ENCODE results near the gene ZNF750.

The ZNF750 gene

DNA sequence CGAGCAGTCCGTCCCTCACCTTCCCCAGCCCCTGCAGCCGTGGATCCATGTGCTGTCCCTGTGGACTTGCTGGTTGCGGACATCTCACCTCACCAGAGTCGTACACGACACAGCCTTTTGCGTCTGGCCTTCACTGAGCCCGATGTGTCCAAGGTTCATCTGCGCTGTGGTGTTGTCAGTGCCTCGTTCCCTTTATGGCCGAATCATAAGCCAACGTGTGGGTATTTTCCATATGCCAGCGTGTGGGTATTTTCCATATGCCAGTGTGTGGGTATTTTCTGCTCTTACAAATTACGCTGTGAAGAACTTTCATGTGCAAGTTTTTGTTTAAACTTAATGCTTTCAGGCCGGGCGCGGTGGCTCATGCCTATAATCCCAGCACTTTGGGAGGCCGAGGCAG, 56.3 kb downstream of the ZNF750 start:
- DNase-seq (ENCODE audit: low read depth), result no peak
- no peak overlapping the region for H3K4me3 ChIP-seq (ENCODE audit: control insufficient read depth, low read depth, low read length)

DNA sequence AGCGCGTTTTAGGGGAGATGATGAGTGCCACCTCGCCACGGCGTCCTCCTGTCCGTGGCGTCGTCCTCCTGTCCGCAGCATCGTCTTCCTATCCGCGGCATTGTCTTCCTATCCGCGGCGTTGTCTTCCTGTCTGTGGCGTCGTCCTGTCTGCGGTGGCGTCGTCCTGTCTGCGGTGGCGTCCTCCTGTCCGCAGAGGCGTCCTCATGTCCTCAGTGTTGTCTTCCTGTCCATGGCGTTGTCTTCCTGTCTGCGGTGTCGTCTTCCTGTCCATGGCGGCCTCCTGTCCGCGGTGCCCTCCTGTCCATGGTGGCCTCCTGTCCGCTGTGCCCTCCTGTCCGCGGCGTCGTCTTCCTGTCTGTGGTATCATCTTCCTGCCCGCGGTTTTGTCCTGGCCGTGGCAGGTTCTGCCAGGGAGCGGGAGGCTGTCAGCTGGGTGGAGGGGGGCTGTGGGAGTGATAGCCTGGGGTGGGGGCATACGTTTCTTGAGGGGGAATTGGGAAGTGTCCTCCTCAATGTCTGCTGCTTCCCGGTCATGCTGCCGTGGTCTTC, 57.1 kb downstream of the ZNF750 start:
- DNase-seq (ENCODE audit: low read depth), result no peak
- TF ChIP-seq, protein P1, sequence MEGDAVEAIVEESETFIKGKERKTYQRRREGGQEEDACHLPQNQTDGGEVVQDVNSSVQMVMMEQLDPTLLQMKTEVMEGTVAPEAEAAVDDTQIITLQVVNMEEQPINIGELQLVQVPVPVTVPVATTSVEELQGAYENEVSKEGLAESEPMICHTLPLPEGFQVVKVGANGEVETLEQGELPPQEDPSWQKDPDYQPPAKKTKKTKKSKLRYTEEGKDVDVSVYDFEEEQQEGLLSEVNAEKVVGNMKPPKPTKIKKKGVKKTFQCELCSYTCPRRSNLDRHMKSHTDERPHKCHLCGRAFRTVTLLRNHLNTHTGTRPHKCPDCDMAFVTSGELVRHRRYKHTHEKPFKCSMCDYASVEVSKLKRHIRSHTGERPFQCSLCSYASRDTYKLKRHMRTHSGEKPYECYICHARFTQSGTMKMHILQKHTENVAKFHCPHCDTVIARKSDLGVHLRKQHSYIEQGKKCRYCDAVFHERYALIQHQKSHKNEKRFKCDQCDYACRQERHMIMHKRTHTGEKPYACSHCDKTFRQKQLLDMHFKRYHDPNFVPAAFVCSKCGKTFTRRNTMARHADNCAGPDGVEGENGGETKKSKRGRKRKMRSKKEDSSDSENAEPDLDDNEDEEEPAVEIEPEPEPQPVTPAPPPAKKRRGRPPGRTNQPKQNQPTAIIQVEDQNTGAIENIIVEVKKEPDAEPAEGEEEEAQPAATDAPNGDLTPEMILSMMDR (IDR thresholded peaks at IDR 0.05; ENCODE audit: control insufficient read depth, insufficient read depth, low read depth, low read length, missing control alignments), result no peak

More for the DNA sequence above, 56.3 kb downstream of the ZNF750 start:
- TF ChIP-seq, protein P1 (IDR thresholded peaks at IDR 0.05; ENCODE audit: control insufficient read depth, insufficient read depth, low read depth, low read length, missing control alignments), result no peak

DNA sequence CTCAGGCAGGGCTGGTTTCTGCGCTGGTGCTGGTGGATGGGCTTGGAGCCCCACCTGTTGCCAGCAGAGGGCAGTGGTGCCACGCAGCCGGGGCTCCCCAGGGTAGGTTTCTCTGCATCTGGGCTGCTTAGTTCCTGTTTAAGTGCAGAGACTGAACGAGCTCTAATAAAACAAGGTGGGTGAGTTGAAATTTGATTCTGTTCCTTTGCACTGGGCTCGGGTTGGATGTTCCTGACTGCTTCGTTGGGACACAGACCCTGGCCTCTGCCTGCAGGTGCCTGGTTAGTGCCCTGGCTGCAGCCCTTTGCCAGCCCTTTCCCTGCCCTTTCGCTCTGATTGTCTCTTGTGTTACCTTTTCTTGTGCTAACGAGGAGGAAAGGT, 57.9 kb downstream of the ZNF750 start:
- TF ChIP-seq, protein P1 (IDR thresholded peaks at IDR 0.05; ENCODE audit: control insufficient read depth, insufficient read depth, low read depth, low read length, missing control alignments), result peak; percentile 99
- peak; percentile 29 for DNase-seq (ENCODE audit: low read depth)
- H3K4me3 ChIP-seq (ENCODE audit: control insufficient read depth, low read depth, low read length), result no peak overlapping the region

More for the DNA sequence above, 57.1 kb downstream of the ZNF750 start:
- no peak overlapping the region for H3K4me3 ChIP-seq (ENCODE audit: control insufficient read depth, low read depth, low read length)

DNA sequence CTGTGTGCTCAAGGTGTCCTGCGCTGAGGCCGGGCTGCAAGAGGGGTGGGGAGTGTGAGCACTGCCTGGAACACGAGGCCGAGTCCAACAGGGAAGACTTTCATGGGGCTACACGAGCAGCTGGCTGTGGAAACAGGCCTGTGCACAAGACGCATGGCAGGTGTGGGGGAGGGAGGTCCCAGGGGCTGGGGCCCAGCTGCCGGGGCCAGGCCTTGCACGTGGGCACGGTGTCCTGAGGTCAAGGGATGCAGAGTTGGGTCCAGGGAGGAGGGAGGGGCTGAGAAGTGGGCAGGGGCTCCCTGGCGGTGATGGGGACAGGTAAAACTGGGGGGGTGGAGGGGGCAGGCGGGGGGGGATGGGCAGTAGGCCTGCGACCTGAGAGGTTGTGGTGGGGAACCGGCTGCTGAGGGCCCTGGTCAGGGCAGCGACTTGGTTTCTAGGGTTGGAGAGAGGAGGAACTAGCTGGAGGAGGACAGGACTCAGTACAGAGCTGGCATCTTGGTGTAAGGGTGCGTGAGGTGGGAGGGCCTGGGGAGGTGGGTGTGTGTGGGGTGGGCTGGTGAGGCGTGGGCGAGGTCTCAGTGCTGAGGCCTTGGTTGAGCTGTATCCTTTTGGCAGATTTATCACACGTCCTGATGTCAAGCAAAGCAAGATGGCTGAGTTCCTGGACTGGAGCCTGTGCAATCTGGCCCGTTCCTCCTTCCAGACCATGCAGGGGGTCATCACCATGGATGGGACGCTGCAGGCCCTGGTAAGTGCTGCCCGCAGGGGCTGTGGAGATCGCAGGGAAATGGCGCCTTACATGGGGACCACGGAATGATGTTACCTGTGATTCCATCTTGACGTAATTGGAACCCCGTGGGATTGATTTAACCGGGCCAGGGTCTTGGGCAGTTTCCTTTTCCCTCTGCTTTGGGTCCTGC, 58.6 kb downstream of the ZNF750 start:
- DNase-seq (ENCODE audit: low read depth), result no peak
- TF ChIP-seq, protein P1 (IDR thresholded peaks at IDR 0.05; ENCODE audit: control insufficient read depth, insufficient read depth, low read depth, low read length, missing control alignments), result no peak
- H3K4me3 ChIP-seq (ENCODE audit: control insufficient read depth, low read depth, low read length), result no peak overlapping the region

DNA sequence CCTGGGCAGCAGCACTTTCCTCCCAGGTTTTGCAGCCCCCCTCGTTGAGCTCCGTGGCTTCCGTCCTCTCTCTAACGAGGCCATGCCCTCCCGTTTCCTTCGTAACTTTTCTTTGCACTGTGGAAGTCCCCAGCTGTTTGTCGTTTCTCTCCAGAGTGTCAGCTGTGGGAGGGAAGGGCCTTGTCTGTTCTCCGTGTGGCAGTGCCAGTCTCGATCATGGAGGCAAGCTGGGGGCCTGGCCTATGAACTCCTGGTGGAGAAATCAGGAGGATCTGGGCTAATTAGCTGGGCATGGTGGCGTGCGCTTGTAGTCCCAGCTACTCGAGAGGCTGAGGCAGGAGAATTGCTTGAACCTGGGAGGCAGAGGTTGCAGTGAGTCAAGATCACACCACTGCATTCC, 59.6 kb downstream of the ZNF750 start:
- no peak overlapping the region for H3K4me3 ChIP-seq (ENCODE audit: control insufficient read depth, low read depth, low read length)
- no peak for DNase-seq (ENCODE audit: low read depth)
- TF ChIP-seq, protein P1 (IDR thresholded peaks at IDR 0.05; ENCODE audit: control insufficient read depth, insufficient read depth, low read depth, low read length, missing control alignments), result no peak

DNA sequence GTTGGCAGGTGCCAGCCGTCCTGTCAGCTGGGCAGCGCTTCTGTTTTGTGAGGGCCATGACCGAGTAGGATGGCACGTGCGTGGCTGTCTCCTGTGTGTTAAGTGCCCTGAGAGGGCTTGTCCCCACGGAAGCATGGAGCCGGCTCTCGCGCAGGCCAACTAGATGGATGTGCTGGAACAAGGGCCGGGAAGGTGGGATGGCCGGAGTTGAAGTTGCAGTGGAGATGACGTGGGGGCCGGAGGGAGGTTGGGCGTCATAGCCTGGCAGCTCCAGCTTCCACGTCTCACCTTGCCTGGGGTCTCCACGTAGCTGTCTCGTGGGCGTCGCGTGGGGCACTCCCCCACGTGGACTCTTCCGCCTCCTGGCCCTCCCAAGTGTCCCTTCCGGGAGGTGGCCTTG, 60.3 kb downstream of the ZNF750 start:
- DNase-seq (ENCODE audit: low read depth), result no peak
- TF ChIP-seq, protein P1 (IDR thresholded peaks at IDR 0.05; ENCODE audit: control insufficient read depth, insufficient read depth, low read depth, low read length, missing control alignments), result no peak

More for the DNA sequence above, 60.3 kb downstream of the ZNF750 start:
- H3K4me3 ChIP-seq (ENCODE audit: control insufficient read depth, low read depth, low read length), result no peak overlapping the region

Measured in AG09309 (cell line).